Neural crest cell (in vitro differentiated cells): ENCODE results near the gene KRT83. TPM values are rescaled to one million over a fixed set of nuclear protein-coding genes. Genes with fewer than 3 reads are reported as not detected.

Source experiments
- DNase-seq: peaks from one replicate; pipeline ENCODE4 v3.0.0; 2021; ENCODE audit warnings: low read depth, mixed read lengths, low spot score
- H3K27ac Mint-ChIP-seq: one replicate; pipeline ENCODE4 v1.8.0; 2021; ENCODE audit warnings: mild to moderate bottlenecking, mixed read lengths; ENCODE audit not compliant: unreplicated experiment
- H3K27me3 Mint-ChIP-seq: 2 replicates; pipeline ENCODE4 v1.8.0; 2021; ENCODE audit warnings: low read depth, mild to moderate bottlenecking, mixed read lengths
- H3K36me3 Mint-ChIP-seq: 2 replicates; pipeline ENCODE4 v1.8.0; 2021; ENCODE audit warnings: low read depth, mild to moderate bottlenecking, mixed read lengths
- H3K4me1 Mint-ChIP-seq: 2 replicates; pipeline ENCODE4 v1.8.0; 2021; ENCODE audit warnings: mixed read lengths
- H3K4me3 Mint-ChIP-seq: one replicate; pipeline ENCODE4 v1.8.0; 2021; ENCODE audit warnings: mild to moderate bottlenecking, mixed read lengths
- H3K9me3 Mint-ChIP-seq: 2 replicates; pipeline ENCODE4 v1.8.0; 2021; ENCODE audit warnings: mixed read lengths
- CTCF ChIP-seq: fragments of 200-600 bp; sonication (generic); conservative IDR thresholded peaks from 2 replicates; pipeline ENCODE4 v1.5.0; 2021; ENCODE audit warnings: antibody characterized with exemption, mild to moderate bottlenecking
- total RNA-seq: library from RNA; stranded (reverse); gene quantifications from 2 replicates; pipeline ENCODE4 v1.2.1, GENCODE V29; 2021

Gene KRT83
- total RNA-seq, 1 donor from 2014 or later = not detected

- peak overlapping the region; percentile 19 for H3K27ac Mint-ChIP-seq
- H3K4me1 Mint-ChIP-seq = peaks cover 1% of the 10 kb centered on the region
- no peak for TF ChIP-seq CTCF
- H3K36me3 Mint-ChIP-seq = no peaks in the 10 kb centered on the region
- no peak overlapping the region for H3K4me3 Mint-ChIP-seq
- H3K27me3 Mint-ChIP-seq = peaks cover 52% of the 10 kb centered on the region
- DNase-seq = no peak
- H3K9me3 Mint-ChIP-seq = no peaks in the 10 kb centered on the region
Observed at GRCh38 chr12:52313926-52314325, 7.3 kb downstream of the KRT83 start.

- Mint-ChIP-seq H3K4me3 (no peak overlapping the region), H3K27ac (no peak overlapping the region), H3K27me3 (peaks cover 54% of the 10 kb centered on the region), H3K36me3 (no peaks in the 10 kb centered on the region), H3K9me3 (no peaks in the 10 kb centered on the region), H3K4me1 (peaks cover 6% of the 10 kb centered on the region)
- DNase-seq = no peak
- no peak for TF ChIP-seq CTCF
Observed at GRCh38 chr12:52313461-52313860, 7.7 kb downstream of the KRT83 start.

GRCh38 chr12:52312086-52312485 lies 9.1 kb downstream of the KRT83 start:
- peaks cover 66% of the 10 kb centered on the region for H3K27me3 Mint-ChIP-seq
- no peaks in the 10 kb centered on the region for H3K9me3 Mint-ChIP-seq
- H3K4me3 Mint-ChIP-seq = no peak overlapping the region
- H3K27ac Mint-ChIP-seq = no peak overlapping the region
- no peaks in the 10 kb centered on the region for H3K36me3 Mint-ChIP-seq
- DNase-seq = no peak
- no peak for TF ChIP-seq CTCF
- peaks cover 9% of the 10 kb centered on the region for H3K4me1 Mint-ChIP-seq

- Mint-ChIP-seq H3K9me3 (no peaks in the 10 kb centered on the region), H3K4me3 (no peak overlapping the region), H3K27me3 (peaks cover 75% of the 10 kb centered on the region), H3K4me1 (peaks cover 9% of the 10 kb centered on the region), H3K36me3 (no peaks in the 10 kb centered on the region), H3K27ac (no peak overlapping the region)
- no peak for DNase-seq
- TF ChIP-seq CTCF = no peak
Observed at GRCh38 chr12:52311285-52311648, 9.9 kb downstream of the KRT83 start.

GRCh38 chr12:52310622-52311284 lies 10.4 kb downstream of the KRT83 start:
- Mint-ChIP-seq H3K36me3 (no peaks in the 10 kb centered on the region), H3K9me3 (no peaks in the 10 kb centered on the region), H3K27me3 (peaks cover 79% of the 10 kb centered on the region), H3K4me1 (peaks cover 9% of the 10 kb centered on the region), H3K27ac (no peak overlapping the region), H3K4me3 (peak overlapping the region; percentile 12)
- no peak for DNase-seq
- TF ChIP-seq CTCF = no peak
